Stimulated activated CD4-positive, alpha-beta T cell treated with anti-CD3 and anti-CD28 coated beads, Interleukin-1b, Interleukin-23, amount 100 ng/mL, for 1 hour (primary cell): ENCODE measurements around the gene DNAH17.

Experiments
- DNase-seq, 2 donors: peaks; one replicate each; pipeline ENCODE4 v3.0.0-alpha.2; 2020; ENCODE audit warnings: low read depth in 2 of 2

DNAH17 gene

DNA sequence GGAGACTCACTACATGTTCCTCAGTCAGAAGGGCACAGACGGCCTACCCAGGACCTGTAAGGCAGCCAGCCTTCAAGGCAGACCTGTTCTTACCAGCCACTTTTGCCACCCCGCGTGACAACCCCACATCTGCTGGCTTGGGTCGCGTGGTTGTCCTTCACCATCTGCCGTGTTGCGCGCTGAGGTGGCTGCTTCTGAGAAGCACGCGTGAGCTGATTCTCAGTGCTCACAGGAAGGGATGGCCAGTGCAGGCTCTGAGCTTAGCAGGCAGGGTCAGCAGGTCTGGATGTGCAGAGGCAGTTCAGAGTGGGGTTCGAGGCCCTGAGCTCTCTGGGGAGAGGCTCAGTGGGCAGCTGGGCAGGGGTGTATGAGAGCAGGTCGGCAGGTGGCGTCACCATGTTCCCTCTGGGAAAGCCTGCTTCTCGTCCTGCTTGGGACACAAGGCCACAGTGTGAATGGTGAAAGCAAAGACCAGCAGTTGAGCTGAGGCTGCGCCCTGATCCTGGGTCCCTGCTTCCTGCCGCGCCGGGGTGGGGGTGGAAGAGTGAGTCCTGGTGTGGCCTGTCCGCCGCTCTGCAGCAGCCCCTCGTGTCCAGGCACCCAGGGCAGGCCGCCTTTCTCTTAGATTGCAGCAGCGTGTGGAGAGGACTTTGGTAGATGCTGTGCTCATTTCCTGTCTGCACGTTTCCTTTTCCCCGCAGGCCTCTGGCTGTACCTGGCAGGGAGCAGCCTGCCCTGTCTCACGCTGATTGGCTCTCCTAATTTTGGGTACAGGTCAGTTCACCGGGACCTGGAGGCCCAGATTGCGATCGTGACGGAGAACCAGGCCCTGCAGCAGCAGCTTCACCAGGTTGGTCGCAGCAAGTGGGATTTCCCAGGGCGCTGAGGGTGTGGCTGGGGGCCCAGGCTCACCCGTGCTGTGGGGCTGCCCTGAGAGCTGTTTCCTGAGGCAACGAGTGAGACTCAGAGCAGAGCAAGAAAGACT lies 162.7 kb downstream of the DNAH17 start:
- DNase-seq, result peak; percentile 9 to 24

DNA sequence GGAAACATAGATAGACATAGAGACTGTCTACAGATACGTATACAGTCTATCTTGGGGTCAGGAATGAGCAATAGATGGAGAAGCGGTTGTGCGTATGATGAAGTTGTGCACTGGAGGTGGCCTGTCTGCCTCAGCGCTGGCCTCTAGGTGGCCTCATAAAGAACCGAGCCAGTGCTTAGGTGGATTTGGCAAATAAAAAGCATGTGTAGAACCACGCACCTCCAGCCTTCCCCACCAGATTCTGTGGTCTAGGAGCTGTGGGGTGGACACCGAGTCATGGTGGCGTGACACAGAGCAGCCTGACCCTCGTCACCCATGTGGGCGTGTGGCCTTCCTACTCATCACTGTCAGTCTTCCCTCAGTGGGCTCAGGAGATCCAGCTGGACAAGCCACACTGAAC lies 164.8 kb downstream of the DNAH17 start:
- DNase-seq, result no peak

DNA sequence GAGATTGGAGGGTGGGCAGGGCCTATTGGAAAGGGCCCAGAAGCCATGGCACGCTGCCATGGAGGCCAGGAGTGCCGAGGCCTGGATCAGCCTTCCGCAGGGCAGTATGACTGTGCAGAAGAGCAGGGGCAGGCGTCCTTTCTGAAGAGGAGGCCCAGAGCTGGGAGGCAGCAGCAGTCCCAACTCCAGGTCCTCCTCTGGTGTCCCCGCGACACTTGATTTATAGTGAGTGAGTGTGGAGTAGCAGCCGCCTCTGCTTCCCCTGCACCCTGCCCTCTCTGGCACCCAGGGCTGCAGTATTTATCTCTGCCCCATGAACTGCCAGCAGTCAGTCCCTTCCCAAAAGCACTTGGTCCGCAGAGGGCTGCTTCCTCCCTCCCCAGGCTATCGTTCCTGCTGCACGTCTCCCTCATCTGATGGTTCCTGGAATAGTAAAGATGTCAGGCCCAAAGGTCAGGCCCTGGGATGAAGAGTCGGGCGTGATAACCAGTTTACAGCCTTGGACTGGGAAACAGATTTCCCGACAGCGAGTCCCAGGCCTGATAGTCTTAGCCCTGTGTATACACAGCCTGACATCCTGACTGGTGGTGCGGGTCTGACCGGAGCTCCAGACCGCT lies 165.8 kb downstream of the DNAH17 start:
- DNase-seq, result no peak

DNA sequence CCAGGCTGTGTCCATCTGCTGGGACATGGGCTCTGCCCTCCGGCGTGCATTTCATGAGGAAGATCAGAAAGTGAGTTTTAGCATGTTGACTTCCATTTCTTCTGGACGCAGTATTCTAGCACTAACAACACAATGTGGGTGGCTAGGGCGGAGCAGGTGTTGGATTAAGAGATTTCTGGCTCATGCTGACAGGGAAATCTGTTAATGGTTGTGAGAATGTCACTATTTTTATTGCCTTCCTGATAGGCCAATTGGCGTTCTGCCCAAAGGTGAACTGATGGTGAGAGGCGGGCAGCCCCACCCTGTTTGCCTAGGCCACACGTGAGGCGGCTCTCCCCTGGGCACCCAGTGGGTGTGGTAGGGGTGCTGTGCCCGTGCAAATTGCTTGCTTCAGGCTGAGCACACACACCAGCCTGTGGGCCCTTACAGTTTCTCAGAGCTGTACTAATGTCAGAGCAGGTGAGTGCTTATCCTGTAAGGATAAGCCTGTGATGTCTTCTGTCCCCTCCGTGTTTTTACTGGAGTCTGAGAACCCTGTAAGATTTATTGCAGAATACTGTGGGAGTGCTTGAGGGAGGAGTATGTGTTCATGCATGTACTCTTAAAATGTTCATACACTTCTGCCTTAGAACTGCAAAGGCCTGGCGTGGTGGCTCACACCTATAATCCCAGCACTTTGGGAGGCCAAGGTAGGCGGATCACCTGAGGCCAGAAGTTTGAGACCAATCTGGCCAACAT lies 167.8 kb downstream of the DNAH17 start:
- DNase-seq, result no peak

DNA sequence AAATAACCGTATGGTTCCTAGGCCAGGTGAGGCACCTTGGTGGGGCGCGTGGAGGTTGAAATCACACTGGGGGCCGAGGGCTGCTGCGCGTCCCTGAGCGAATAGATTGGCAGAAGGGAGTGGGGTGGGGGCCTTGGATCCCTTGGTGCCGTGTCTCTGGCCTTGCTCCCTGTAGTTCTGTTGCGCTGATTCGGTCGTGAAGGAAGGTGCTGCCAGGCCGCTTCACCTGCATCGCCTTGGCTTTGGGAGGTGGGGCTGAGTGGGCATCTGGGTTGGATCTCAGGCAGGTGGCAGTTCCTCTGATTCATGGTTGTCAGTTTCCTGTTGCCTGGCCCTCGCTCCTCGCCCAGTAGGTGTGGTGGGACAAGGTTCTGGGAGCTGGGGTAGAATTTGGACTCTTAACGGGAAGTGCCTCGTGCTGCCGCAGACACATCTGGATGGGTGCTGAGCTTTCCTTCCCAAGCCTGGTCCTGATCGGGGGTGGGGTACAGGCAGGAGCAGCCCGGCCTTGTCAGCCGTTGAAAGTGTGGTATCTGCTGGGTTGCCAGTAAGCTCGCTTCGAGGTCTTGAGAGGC lies 168.6 kb downstream of the DNAH17 start:
- no peak for DNase-seq

DNA sequence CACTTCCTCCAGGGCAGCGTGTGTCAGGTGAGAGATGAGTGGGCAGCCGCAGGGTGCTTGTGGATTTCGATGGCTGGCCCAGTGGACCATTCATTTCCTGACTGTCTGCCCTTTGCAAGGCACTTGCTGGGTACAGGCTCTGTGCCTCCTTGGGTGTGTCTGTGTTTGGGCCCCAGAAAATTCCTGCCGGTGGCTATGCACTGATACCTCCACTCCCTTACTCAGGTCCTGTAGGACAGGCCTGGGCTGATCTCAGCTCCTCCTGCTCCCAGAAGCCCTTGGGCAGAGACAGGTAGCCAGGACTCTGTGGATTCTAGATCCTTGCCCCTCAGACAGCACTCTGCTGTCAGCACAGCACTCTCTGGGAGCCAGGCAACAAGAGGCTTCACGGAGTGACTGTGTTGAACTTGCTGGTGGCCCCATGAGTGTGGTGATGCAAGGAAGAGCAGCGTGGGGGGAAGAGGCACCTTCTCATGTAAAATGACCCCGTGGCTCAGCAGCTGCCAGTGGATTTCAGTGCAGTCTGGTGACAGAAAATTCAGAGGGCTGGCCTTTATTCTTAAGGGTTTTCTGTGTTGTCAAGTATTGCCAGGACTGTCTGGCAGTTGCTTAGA lies 169.7 kb downstream of the DNAH17 start:
- no peak for DNase-seq

DNA sequence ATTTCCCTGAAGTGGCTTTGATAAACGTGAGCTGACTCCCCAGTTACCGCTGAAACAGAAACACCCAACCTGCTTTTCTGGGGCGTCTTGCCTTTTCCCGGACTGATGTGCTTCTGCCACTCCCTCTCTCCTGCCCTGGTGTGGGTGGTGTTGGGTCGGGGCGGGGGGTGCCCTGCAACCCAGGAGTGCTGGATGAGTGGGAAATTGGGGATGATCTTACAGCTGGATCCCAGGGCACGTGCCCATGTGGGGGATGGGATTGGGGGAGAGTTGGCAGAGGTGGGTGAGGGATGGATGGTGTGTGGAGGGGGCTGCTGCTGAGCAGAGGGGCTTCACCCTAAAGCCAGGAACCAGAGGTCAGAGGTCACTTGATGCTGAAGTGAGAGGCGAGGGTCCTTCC lies 170.3 kb downstream of the DNAH17 start:
- DNase-seq, result no peak

DNA sequence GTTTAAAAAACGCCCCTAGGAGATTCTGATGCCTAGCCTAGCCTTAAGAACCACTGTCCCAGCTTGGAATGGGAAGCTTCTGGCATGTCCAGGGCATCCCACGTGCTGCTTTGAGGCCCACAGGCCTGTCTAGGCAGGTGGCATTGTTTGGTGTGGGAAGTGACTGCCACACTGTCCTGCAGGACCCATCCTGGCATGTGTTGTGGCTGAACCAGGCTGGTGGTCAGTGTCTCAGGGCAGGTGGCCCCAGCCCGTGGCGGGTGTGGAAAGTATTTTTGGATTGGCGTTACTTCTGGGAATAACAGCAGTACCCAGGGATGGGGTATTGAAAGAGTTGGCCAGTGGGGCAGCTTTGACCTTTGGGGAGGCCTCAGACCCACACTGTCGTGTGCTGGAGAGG lies 170.8 kb downstream of the DNAH17 start:
- no peak for DNase-seq

DNA sequence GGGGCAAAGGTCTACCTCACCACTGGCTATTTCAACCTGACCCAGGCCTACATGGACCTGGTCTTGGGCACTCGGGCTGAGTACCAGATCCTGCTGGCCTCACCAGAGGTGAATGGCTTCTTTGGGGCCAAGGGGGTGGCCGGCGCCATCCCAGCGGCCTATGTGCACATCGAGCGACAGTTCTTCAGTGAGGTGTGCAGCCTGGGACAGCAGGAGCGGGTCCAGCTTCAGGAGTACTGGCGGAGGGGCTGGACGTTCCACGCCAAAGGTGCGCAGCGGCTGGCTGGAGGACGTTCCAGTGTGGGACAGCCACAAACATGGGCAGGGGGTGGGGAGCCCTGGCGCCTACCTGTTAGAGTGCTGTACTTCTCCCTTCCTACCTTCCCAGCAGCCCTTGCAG lies 173.4 kb downstream of the DNAH17 start:
- DNase-seq, result no peak

DNA sequence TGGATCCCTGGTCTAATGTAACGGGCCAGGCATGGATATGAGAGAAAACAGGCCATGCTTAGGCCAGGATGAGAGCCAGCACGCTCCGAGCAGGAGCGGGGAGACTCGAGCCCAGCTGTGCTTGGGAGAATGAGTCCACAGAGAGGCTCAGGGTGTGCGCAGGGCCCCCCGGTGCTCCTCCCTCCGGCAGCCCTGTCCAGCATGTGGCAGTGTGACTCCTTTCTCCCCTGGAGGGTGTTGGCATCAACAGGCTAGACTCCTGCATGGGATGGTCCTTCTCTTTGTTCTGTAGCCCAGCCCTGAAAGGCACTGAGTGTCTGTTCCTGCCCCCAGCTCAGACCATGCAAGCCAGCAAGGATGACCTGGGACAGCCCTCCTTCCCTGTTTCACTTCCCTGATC lies 175.3 kb downstream of the DNAH17 start:
- DNase-seq, result no peak

DNA sequence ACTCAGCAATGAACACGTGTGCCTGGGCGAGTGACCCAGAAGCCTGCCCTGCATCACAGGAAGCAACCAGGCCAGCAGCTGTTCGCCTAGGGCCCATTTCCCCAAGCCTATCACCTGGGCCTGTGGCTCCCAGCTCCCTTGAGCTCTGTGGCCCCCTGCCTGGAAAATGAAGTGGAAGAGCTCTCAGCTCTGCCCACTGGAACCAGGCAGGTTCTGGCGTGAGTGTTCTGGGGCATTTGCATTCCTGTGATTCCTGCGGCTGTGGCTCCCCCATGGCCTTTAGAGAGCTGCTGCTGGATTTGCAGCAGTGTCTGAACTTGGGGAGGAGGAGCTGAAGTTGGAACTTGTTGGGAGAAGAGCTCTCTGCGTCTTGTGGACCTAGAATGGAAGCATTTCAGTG lies 175.9 kb downstream of the DNAH17 start:
- DNase-seq, result no peak

DNA sequence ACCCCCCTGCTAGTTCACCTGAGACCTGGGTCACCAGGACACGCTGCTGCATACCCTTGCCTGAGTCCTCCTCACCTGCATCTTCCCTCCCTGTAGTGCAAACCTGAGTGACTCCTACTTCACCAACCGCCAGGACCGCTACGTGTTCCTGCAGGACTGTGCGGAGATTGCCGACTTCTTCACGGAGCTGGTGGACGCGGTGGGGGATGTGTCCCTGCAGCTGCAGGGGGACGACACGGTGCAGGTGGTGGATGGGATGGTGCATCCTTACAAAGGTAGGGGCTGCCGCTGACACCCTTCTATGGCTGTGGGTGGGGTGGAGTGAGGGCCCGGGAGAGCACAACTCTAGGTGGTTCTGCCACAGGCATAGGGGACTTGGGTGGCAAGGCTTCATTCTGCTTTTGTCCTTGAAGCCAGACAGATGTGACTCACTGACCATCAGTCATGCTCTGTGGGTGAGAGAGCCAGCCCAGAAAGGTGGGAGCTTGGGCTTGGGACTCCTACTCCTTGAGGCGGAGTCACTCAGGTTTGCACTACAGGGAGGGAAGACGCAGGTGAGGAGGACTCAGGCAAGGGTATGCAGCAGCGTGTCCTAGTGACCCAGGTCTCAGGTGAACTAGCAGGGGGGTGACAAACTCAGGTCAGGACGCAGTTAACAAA lies 176.5 kb downstream of the DNAH17 start:
- DNase-seq, result no peak

DNA sequence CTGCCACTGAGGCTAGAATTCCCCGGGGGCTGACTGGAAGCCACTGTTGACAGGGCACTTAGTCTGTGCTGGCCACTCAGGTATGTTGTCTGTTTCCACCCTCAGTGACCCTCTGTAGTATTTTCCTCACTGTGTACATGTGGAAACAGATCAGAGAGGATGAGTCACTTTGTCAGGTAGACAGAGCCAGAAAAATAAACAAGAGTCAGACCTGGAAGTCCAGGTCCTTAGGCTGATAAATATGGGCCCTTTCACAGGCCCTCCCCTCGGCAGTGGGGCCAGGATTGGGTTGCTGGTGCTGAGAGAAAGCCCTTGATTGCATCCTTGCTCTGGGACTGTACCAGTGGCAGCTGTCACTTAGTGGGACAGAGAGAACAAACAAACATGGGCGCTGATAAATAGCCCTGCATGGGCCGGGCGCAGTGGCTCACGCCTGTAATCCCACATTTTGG lies 177.5 kb downstream of the DNAH17 start:
- DNase-seq, result no peak

DNA sequence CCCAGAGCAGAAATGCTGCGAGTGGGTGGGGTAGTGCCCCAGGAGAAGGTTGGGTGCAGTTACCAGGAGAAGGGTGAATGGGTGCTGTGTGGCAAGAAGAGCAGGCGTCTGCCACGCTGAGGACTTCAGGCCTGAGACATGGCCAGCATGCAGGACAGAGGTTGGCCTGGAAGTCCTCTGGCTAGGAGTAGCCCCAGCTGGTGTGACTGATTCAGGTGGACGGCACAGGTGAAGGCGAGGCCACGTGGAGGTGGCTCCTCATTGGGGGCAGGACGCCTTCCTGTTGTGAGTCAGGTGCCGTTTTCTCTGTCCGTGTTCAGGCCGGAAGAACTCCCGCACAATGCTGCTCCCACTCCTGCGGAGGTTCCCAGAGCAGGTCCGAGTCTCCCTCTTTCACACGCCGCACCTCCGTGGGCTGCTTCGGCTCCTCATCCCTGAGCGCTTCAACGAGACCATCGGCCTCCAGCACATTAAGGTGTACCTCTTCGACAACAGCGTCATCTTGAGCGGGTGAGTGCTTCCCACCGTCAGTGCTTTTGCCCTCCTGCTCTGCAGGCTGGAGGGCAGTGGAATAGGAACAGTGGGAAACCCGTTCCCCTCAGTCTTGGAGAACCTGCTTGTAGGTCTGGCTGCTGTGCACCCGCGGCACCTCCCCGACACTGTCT lies 178.0 kb downstream of the DNAH17 start:
- DNase-seq, result no peak

DNA sequence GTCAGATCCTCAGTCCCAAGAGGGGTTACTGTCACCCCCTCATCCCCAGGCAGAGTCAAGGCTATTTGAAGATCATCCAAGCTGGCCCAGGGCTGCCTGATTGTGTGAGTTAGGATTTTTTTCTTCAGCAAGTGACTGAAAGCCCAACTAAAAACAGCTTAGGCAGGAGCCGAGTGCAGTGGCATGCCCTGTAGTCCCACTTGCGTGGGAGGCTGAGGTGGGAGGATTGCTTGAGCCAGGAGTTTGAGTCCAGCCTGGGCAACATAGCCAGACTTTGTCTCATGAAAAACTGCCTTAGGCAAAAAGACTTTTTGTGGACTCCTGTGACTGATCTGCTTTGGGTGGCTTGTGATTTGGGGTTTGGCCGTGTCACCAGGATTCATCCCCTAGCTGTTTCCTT lies 178.8 kb downstream of the DNAH17 start:
- no peak for DNase-seq

DNA sequence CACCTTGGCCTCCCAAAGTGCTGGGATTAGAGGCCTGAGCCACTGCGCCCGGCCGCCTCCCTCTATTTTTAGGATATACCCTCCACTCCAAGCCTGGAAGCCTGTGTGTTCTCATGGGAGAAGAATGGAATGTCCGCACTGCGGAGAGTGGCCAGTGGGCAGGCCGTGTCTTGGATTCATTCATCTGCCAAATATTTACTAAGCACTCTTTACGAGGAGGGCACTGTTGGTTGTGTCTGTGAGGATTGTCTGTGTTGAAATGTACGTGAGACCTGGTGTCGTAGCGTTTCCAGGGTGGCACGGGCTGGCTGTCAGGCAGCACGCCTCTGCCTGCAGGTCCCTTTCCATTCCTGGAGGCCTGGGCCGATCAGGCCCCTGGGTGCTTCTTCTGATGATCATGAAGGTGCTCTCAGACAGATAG lies 179.5 kb downstream of the DNAH17 start:
- DNase-seq, result no peak

DNA sequence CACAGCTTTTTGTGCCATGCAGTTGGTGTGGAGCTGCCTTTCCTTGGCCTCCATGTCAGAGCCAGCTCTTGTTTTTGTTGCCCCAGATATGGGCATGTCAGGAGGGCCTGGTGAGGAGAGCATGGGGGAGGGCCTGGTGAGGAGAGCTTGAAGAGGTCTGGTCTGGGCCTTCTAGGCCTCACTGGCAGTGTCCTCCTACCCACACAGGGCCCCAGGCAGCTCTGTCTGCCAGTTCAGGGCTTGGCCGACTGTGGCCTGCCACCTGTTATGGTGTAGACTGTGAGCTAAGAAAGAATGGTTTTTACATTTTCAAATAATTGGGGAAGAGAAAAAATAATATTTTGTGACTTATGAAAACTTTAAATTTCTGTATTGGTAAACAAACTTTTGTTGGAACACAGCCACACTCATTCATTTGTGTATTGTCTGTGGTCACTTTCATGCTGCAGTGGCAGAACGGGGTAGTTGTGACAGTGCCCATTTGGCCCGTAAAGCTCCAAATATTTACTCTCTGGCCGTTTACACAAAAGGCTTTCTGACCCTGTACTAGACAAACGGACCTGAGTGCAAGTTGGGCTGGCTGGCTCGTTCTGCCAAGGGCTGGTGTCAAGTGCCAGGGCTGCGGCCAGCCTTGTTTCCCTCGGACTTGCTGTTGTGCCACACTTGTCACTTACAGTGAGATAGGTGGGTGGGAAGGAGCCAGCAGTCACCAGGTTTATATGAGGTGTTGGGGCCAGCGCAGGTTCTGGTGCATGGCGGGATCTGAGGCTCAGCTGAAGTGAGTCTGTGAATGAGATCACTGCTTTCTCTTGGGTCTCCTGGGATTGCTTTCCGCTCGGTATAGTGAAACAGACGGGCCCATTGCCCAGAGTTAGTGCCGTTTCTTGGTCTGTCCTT lies 180.5 kb downstream of the DNAH17 start:
- no peak for DNase-seq

DNA sequence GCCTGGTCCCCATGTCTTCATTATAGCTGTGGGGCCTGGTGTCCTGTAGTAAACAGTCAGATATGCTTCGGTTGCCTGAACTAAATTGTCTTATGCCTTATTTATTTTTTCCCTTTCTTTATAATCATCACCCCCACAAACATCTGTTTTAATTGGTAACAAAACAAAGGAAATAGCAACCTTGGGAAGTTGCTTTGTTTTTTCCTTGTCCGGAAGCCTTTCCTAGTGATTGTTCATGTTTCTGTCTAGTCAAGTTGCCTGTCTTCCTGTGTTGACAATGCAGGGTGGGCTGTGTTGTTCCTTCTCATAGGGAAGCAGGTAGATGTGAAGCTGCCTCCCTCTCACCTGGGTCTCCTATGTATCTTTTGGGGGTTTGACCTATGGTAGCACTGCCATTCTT lies 182.0 kb downstream of the DNAH17 start:
- DNase-seq, result no peak

DNA sequence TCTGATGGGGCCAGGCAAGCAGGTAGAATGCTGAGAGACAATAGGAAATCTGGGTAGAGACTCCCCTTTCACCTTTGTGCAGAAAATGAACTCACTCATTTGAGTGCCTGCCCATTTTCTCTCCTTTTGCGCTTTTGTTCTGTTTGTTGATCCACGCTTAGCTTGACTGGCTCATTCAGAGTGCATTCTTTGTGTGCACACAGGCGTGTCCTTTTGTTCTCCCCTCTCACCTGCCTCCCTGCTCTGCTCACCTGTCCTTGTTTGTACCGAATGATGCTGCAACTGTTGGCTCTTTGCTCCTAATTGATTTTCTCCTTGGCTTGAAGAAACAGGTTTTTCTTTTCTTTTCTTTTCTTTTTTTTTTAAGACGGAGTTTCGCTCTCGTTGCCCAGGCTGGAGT lies 183.0 kb downstream of the DNAH17 start:
- no peak for DNase-seq

DNA sequence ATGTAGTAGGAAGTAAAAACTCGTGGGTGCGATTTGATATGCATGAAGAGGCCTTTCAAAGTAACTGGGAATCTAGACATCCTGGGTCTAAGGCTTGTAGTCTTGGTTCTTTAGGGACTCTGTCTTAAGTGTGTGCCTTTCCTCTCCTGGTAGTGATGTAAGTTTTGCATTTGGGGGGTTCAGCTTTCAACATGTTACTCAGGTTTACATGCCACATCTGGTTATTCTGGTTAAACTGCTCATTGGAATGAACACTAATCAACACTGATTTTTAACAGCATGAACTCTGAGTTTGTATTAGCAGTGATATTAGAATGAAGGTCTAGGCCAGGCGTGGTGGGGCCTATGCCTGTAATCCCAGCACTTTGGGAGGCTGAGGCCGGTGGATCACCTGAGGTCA lies 183.6 kb downstream of the DNAH17 start:
- DNase-seq, result no peak
